B cell (primary cell): ENCODE data around the gene EIF2D. TPM values are rescaled to one million over a fixed set of nuclear protein-coding genes. Genes with fewer than 3 reads are reported as not detected.
A peak's percentile ranks its signal among the peaks of the same experiment; 100 is the strongest.

Experiments used
- ATAC-seq: fragments of 200-7000 bp; cut with Tn5 transposase; one replicate; pipeline ENCODE4 v1.10.0; 2021; ENCODE audit warnings: low read depth, mild to moderate bottlenecking, moderate number of reproducible peaks, moderate library complexity
- CTCF ChIA-PET: fragments of 350-600 bp; sonication (Branson Sonifier 250); formaldehyde crosslinking; loops from one replicate; lab custom pipeline; 2021; ENCODE audit warnings: antibody characterized with exemption, inconsistent platforms; lab: Charles Lee
- POLR2A ChIA-PET: fragments of 350-600 bp; sonication (Branson Sonifier 250); formaldehyde crosslinking; loops from one replicate; lab custom pipeline; 2021; ENCODE audit warnings: antibody characterized with exemption; lab: Charles Lee
- DNase-seq: peaks from one replicate; pipeline ENCODE4 v3.0.0; 2013
- H2AFZ ChIP-seq: 2 replicates; pipeline ENCODE4 v1.6.1; 2012; ENCODE audit warnings: mild to moderate bottlenecking, low read depth, low read length; ENCODE audit not compliant: insufficient read depth, poor library complexity, severe bottlenecking
- H3K27ac ChIP-seq, 2 donors: 1 replicate in 1 of 2; 2 replicates in 1 of 2; pipeline ENCODE4 v1.5.1; 2012 to 2013; ENCODE audit warnings: low read length in 2 of 2, mild to moderate bottlenecking in 2 of 2, moderate library complexity in 1 of 2
- H3K27me3 ChIP-seq, 4 experiments: fragments of 200-600 bp in 1 of 4; sonication (generic) in 1 of 4; replicated peaks in 1 of 4; 1 replicate in 2 of 4; 2 replicates in 2 of 4; pipeline versions ENCODE4 v1.6.1 to v1.7.0; 2013 to 2016; ENCODE audit warnings: low read length in 3 of 4, mild to moderate bottlenecking in 2 of 4, mixed read lengths in 1 of 4, moderate library complexity in 1 of 4; ENCODE audit not compliant: insufficient read depth in 4 of 4, control insufficient read depth in 3 of 4; ENCODE audit errors: control extremely low read depth in 1 of 4
- H3K36me3 ChIP-seq, 2 experiments: replicated peaks in 1 of 2; 1 replicate in 1 of 2; 2 replicates in 1 of 2; pipeline versions ENCODE4 v1.6.1 to v1.7.1; 2013; ENCODE audit warnings: low read length in 1 of 2; ENCODE audit not compliant: insufficient read depth in 2 of 2, control insufficient read depth in 1 of 2; ENCODE audit errors: control extremely low read depth in 1 of 2, extremely low read depth in 1 of 2
- H3K4me1 ChIP-seq, 2 donors: fragments of 200-600 bp in 1 of 2; sonication (generic) in 1 of 2; 1 replicate in 1 of 2; 2 replicates in 1 of 2; pipeline versions ENCODE4 v1.5.1 to v1.6.1; 2013 to 2017; ENCODE audit warnings: low read length in 2 of 2; ENCODE audit not compliant: control insufficient read depth in 2 of 2, insufficient read depth in 2 of 2
- H3K4me2 ChIP-seq: replicated peaks from 2 replicates; pipeline ENCODE3; 2012; ENCODE audit warnings: mild to moderate bottlenecking, low read depth, low read length; ENCODE audit not compliant: poor library complexity, severe bottlenecking
- H3K4me3 ChIP-seq, 5 experiments: fragments of 200-600 bp in 1 of 5; sonication (generic) in 1 of 5; 1 replicate in 3 of 5; 2 replicates in 2 of 5; pipeline versions ENCODE4 v1.5.1 to v1.7.0; 2011 to 2016; ENCODE audit warnings: low read length in 4 of 5, mild to moderate bottlenecking in 4 of 5, low read depth in 2 of 5, control low read depth in 1 of 5, moderate library complexity in 1 of 5; ENCODE audit not compliant: insufficient read depth in 1 of 5; ENCODE audit errors: control extremely low read depth in 1 of 5, extremely low read depth in 1 of 5
- H3K79me2 ChIP-seq: fragments of 200-600 bp; sonication (generic); one replicate; pipeline ENCODE4 v1.6.0; 2016; ENCODE audit warnings: low read length; ENCODE audit not compliant: control insufficient read depth, insufficient read depth
- H3K9ac ChIP-seq: fragments of 200-600 bp; sonication (generic); 2 replicates; pipeline ENCODE4 v1.6.1; 2017; ENCODE audit warnings: mild to moderate bottlenecking, low read length, moderate library complexity
- H3K9me3 ChIP-seq, 3 donors: one replicate each; pipeline versions ENCODE4 v1.6.1 to v1.7.1; 2013; ENCODE audit warnings: low read length in 2 of 3; ENCODE audit not compliant: control insufficient read depth in 2 of 3, insufficient read depth in 1 of 3; ENCODE audit errors: control extremely low read depth in 1 of 3
- H4K20me1 ChIP-seq: 2 replicates; pipeline ENCODE4 v1.6.0; 2012; ENCODE audit warnings: mild to moderate bottlenecking, low read length; ENCODE audit not compliant: insufficient read depth, control insufficient read depth, poor library complexity, severe bottlenecking
- H3K27ac Mint-ChIP-seq: one replicate; pipeline ENCODE4 v1.8.0; 2021; ENCODE audit warnings: mixed read lengths
- H3K27me3 Mint-ChIP-seq: one replicate; pipeline ENCODE4 v1.8.0; 2021; ENCODE audit warnings: mixed read lengths
- H3K4me1 Mint-ChIP-seq: one replicate; pipeline ENCODE4 v1.8.0; 2021; ENCODE audit warnings: mixed read lengths
- H3K4me3 Mint-ChIP-seq: one replicate; pipeline ENCODE4 v1.8.0; 2021; ENCODE audit warnings: mixed read lengths
- H3K9me3 Mint-ChIP-seq: one replicate; pipeline ENCODE4 v1.8.0; 2022; ENCODE audit warnings: mixed read lengths; ENCODE audit not compliant: insufficient read depth
- CTCF ChIP-seq: fragments of 200-600 bp; IDR thresholded peaks from one replicate; pipeline ENCODE4 v1.8.0; 2022; ENCODE audit warnings: antibody characterized with exemption, mild to moderate bottlenecking
- EZH2 ChIP-seq: IDR thresholded peaks from 2 replicates; pipeline ENCODE4 v1.6.1; 2012; ENCODE audit warnings: borderline replicate concordance, low read depth, mild to moderate bottlenecking, moderate library complexity, low read length; ENCODE audit not compliant: insufficient read depth, poor library complexity, severe bottlenecking
- whole genome bisulfite sequencing: methylation state at CpG from one replicate; pipeline ENCODE4 v1.1.5; 2013; ENCODE audit warnings: missing lambda C conversion rate; ENCODE audit not compliant: insufficient coverage; 5-methylcytosine and 5-hydroxymethylcytosine counted together
- intact Hi-C: fragments of 100-400 bp; cut with micrococcal nuclease; formaldehyde crosslinking; loops from one replicate; pipeline ENCODE4 v1.10.0; 2022
- polyA plus RNA-seq: library from polyadenylated mRNA; depleted of rRNA; stranded (reverse); fragments of >200 nt; gene quantifications from 2 replicates; pipeline ENCODE4 v1.2.3, GENCODE V29; 2012
- total RNA-seq, 2 donors: library from RNA; stranded (reverse); fragments of 120-200 nt in 1 of 2; gene quantifications; 1 replicate in 1 of 2; 2 replicates in 1 of 2; pipeline versions ENCODE4 v1.2.3 to v1.2.4, GENCODE V29; 2013 to 2022

The EIF2D gene
- total and polyA plus RNA-seq, 2 donors (not counting 1 experiment from before 2014, with no cell fraction given) = 62.2 to 64.9 TPM

GRCh38 chr1:206582971-206583706 is 29.1 kb downstream of the EIF2D start:
- Histone ChIP-seq H3K4me2 (peak overlapping the region; percentile 49), H3K36me3 (peaks cover 12 to 64% of the 10 kb centered on the region in 2 experiments)

More at GRCh38 chr1:206582971-206583706, 29.1 kb downstream of the EIF2D start:
- H3K4me3 Mint-ChIP-seq = peak overlapping the region; percentile 70
- DNase-seq = no peak
- peaks cover 58% of the 10 kb centered on the region for H3K4me1 Mint-ChIP-seq
- no peak overlapping the region for H3K9ac ChIP-seq
- TF ChIP-seq CTCF = no peak
- no peak for TF ChIP-seq EZH2
- H2AFZ ChIP-seq = no peak overlapping the region
- H3K27ac Mint-ChIP-seq = peak overlapping the region; percentile 98
- ChIA-PET CTCF (interaction anchor here (0.5 to 15.1 kb wide), 21 partner anchors 9 to 808 kb away, joined by 3 to 1018 read pairs (median 6); partner anchors contain the start of genes EIF2D, IKBKE and RASSF5), POLR2A (interaction anchor here (0.6 to 1.3 kb wide), 4 partner anchors 17 to 47 kb away, joined by 3 to 18 read pairs (median 4); no protein-coding TSS in a partner anchor)
- H3K9me3 Mint-ChIP-seq = no peaks in the 10 kb centered on the region
- 85% methylated on average over 16 of the region's 18 CpGs for WGBS
- H4K20me1 ChIP-seq = peaks cover 57% of the 10 kb centered on the region
- H3K4me3 ChIP-seq = no peak overlapping the region
- H3K79me2 ChIP-seq = peaks cover 77% of the 10 kb centered on the region
- intact Hi-C loops = loop anchor here (1.0 kb wide), 3 partner anchors 38 to 104 kb away; no protein-coding TSS in a partner anchor
- H3K4me1 ChIP-seq = peaks cover 54 to 58% of the 10 kb centered on the region in 2 donors
- no peaks in the 10 kb centered on the region for H3K27me3 Mint-ChIP-seq
- no peak for ATAC-seq
- H3K27ac ChIP-seq = peak overlapping the region in 1 of 2 donors; percentile 96
- no peaks in the 10 kb centered on the region for H3K9me3 ChIP-seq
- no peaks in the 10 kb centered on the region for H3K27me3 ChIP-seq
